ENCODE results near the gene LYZL2.
"Not testable (repeated sequence)": the region's sequence is repeated elsewhere in the genome, so short reads cannot be mapped to it uniquely, and the experiment has no call there.

LYZL2 gene

GRCh38 chr10:30619966-30620365 lies 9.6 kb downstream of the LYZL2 start:
- H3K4me3 ChIP-seq (ENCODE audit: low read length): no peak overlapping the region
- no peak for TF ChIP-seq CTCF (conservative IDR thresholded peaks at IDR 0.05; ENCODE audit: low read length)
- DNase-seq (ENCODE audit: low read depth): no peak

DNA sequence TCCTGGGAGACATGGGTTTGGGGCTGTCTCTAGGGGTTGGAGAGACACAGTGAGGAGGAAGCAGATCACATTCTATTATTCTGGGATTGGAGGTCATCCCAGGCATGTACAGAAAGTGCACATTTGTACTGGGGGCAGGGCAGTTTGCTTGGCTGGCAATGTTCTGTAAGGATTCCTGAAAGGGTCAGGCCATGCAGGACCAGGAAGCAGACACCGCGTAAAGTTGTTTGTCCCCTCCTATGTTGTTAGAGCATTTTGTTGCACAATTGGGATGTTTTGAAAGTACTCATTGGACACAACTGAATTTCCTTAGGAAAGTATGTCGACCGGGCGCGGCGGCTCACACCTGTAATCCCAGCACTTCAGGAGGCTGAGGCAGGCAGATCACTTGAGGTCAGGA lies 12.5 kb downstream of the LYZL2 start:
- no peak for DNase-seq (ENCODE audit: low read depth)
- no peak for TF ChIP-seq CTCF (conservative IDR thresholded peaks at IDR 0.05; ENCODE audit: low read length)
- H3K4me3 ChIP-seq (ENCODE audit: low read length): no peak overlapping the region

DNA sequence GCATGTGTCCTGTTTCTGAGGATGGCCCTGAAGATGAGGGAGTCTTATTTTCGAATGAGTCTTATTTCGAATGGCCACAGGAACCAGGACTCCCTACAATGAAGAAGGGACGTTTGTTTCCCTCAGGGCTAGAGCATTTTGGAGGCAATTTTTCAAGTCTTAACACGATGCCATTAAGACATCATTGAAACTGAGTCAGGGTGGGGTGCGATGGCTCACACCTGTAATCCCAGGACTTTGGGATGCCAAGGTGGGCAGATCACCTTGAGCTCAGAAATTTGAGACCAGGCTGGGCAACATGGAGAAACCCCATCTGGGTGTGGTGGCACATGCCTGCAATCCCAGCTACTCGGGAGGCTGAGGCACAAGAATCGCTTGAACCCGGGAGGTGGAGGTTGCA lies 18.5 kb downstream of the LYZL2 start:
- DNase-seq (ENCODE audit: low read depth); H3K4me3 ChIP-seq (ENCODE audit: low read length): not testable (repeated sequence)

GRCh38 chr10:30607814-30608213 lies 21.7 kb downstream of the LYZL2 start:
- H3K4me3 ChIP-seq (ENCODE audit: low read length): no peak overlapping the region
- no peak for TF ChIP-seq CTCF (conservative IDR thresholded peaks at IDR 0.05; ENCODE audit: low read length)
- DNase-seq (ENCODE audit: low read depth): no peak

DNA sequence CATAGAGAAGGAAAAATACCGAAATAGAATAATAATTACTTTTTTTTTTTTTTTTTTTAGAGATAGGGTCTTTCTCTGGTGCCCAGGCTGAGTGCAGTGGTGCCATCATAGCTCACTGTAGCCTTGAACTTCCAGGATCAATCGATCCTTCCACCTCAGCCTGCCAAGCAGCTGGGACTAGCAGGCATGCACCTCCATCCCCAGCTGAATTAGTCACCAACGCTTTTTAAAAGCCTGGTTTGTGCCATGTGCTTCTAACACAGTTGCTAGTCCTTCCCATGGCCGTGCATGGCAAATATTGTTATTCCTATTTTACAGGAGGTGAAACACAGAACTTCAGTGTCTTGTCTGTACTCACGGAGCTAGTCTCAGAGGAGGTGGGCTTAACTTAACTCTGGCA lies 23.2 kb downstream of the LYZL2 start:
- no peak overlapping the region for H3K4me3 ChIP-seq (ENCODE audit: low read length)
- no peak for TF ChIP-seq CTCF (conservative IDR thresholded peaks at IDR 0.05; ENCODE audit: low read length)
- no peak for DNase-seq (ENCODE audit: low read depth)

- DNase-seq (ENCODE audit: low read depth); H3K4me3 ChIP-seq (ENCODE audit: low read length): not testable (repeated sequence)
Observed at GRCh38 chr10:30605341-30606121, 24.0 kb downstream of the LYZL2 start.

DNA sequence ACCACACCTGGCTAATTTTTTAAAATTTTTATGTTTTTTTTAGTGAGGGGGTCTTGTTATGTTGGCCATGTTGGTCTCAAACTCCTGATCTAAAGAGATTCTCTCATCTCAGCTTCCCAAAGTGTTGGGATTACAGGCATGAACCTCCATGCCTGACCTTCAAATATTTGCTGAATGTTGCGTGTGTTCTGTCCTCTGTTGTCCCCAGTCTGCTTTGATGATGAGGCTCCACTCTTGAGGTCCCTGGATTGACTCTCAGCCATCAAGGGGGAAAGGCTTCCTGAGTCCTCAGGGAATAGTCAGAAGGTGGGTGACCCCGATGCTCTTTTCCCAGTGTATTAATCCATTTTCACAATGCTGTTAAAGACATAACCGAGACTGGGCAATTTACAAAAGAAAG lies 26.0 kb downstream of the LYZL2 start:
- DNase-seq (ENCODE audit: low read depth): no peak
- no peak overlapping the region for H3K4me3 ChIP-seq (ENCODE audit: low read length)
- TF ChIP-seq CTCF (conservative IDR thresholded peaks at IDR 0.05; ENCODE audit: low read length): no peak

DNA sequence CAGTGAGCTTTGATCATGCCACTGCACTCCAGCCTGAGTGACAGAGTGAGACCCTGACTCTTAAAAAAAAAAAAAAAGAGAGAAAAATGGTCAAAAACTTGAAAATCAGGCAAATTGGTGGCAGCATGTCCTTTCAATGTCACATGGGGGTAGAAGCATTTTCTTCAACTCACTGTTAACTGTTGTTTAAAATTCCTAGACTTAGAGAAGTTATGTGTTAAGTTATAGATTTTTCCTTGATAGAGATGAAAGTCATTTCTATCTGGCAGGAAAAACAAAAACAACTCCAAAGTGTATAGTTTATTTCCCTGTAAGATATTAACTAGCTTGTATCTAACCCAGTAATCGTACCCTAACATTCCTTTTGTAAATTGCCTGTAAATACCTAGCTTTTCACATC lies 26.8 kb downstream of the LYZL2 start:
- no peak overlapping the region for H3K4me3 ChIP-seq (ENCODE audit: low read length)
- no peak for DNase-seq (ENCODE audit: low read depth)
- no peak for TF ChIP-seq CTCF (conservative IDR thresholded peaks at IDR 0.05; ENCODE audit: low read length)
